ENCODE measurements around the gene CIC. TPM values are rescaled to one million over a fixed set of nuclear protein-coding genes. Genes with fewer than 3 reads are reported as not detected.
A peak's percentile ranks its signal among the peaks of the same experiment; 100 is the strongest.

CIC gene
- total and polyA plus RNA-seq, 2 of the 13 experiments (the other 11 are each of a cell fraction or from before 2014, with no cell fraction given): 5.9 to 8.0 TPM

DNA sequence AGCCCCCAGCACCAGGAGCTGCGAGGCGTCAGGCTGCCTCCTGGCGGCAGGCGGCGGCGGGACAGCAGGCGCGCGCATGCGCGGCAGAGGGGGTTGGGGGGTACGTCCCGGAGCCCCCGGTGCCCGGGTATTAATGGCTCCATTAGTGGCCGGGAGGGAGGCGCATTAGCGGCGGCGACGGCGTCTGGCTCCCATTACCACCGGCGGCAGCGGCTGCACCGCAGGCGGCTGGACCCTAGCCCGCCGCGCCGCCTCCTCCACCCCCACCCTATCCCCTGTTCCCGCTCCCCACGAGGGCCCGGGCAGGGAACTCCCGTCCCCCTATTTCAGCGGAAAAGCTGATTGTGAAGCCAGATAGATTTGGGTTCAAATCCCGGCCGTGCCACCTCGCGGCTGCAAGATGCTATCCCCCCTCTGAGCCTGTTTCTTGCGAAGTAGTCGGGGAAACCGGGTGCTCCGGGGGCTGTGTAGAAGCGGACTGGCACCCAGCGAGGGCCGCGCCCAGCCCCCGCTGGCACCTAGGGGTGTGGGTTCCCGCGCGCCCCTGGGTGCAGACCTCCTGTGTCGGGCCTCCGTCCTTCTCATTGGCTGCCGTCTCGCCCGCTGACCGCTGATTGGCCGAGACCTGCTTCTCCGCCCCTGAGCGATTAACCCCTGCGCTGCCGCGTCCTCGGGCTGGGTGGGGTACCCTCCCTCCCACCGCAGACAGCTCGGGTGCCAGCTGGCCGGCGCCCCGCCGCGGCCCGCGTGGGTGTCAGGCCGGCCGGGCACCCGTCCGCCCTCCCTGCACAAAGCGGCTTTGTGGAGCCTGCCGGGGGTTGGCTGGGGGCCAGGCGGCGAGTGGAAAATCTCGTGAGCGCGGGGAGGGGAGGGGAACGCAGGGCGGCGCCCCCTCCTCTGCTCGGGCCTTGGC lies 11.1 kb downstream of the CIC start (continued):
- TF ChIP-seq, protein P1, sequence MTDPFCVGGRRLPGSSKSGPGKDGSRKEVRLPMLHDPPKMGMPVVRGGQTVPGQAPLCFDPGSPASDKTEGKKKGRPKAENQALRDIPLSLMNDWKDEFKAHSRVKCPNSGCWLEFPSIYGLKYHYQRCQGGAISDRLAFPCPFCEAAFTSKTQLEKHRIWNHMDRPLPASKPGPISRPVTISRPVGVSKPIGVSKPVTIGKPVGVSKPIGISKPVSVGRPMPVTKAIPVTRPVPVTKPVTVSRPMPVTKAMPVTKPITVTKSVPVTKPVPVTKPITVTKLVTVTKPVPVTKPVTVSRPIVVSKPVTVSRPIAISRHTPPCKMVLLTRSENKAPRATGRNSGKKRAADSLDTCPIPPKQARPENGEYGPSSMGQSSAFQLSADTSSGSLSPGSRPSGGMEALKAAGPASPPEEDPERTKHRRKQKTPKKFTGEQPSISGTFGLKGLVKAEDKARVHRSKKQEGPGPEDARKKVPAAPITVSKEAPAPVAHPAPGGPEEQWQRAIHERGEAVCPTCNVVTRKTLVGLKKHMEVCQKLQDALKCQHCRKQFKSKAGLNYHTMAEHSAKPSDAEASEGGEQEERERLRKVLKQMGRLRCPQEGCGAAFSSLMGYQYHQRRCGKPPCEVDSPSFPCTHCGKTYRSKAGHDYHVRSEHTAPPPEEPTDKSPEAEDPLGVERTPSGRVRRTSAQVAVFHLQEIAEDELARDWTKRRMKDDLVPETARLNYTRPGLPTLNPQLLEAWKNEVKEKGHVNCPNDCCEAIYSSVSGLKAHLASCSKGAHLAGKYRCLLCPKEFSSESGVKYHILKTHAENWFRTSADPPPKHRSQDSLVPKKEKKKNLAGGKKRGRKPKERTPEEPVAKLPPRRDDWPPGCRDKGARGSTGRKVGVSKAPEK (CRISPR knock-in tag; IDR thresholded peaks at IDR 0.05; ENCODE audit: borderline replicate concordance): no peak
- TF ChIP-seq HMGA1 (CRISPR knock-in tag; conservative IDR thresholded peaks at IDR 0.05): no peak
- no peak for TF ChIP-seq NFIB (CRISPR knock-in tag; IDR thresholded peaks at IDR 0.05; ENCODE audit: borderline replicate concordance)
- TF ChIP-seq, protein P2, sequence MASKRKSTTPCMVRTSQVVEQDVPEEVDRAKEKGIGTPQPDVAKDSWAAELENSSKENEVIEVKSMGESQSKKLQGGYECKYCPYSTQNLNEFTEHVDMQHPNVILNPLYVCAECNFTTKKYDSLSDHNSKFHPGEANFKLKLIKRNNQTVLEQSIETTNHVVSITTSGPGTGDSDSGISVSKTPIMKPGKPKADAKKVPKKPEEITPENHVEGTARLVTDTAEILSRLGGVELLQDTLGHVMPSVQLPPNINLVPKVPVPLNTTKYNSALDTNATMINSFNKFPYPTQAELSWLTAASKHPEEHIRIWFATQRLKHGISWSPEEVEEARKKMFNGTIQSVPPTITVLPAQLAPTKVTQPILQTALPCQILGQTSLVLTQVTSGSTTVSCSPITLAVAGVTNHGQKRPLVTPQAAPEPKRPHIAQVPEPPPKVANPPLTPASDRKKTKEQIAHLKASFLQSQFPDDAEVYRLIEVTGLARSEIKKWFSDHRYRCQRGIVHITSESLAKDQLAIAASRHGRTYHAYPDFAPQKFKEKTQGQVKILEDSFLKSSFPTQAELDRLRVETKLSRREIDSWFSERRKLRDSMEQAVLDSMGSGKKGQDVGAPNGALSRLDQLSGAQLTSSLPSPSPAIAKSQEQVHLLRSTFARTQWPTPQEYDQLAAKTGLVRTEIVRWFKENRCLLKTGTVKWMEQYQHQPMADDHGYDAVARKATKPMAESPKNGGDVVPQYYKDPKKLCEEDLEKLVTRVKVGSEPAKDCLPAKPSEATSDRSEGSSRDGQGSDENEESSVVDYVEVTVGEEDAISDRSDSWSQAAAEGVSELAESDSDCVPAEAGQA (IDR thresholded peaks at IDR 0.05; ENCODE audit: low read depth): no peak
- TF ChIP-seq, protein P2 (CRISPR knock-in tag; IDR thresholded peaks at IDR 0.05; ENCODE audit: borderline replicate concordance): no peak
- no peak for TF ChIP-seq KMT2B (CRISPR knock-in tag; IDR thresholded peaks at IDR 0.05)
- no peak for TF ChIP-seq ERF (CRISPR knock-in tag; IDR thresholded peaks at IDR 0.05)
- 0 out of 2 replicates have a peak, but pooled peaks have one; percentile 34 for TF ChIP-seq ZNF446 (CRISPR knock-in tag; IDR thresholded peaks at IDR 0.05)
- no peak for TF ChIP-seq TEAD2 (CRISPR knock-in tag; IDR thresholded peaks at IDR 0.05)
- TF ChIP-seq, protein P3, sequence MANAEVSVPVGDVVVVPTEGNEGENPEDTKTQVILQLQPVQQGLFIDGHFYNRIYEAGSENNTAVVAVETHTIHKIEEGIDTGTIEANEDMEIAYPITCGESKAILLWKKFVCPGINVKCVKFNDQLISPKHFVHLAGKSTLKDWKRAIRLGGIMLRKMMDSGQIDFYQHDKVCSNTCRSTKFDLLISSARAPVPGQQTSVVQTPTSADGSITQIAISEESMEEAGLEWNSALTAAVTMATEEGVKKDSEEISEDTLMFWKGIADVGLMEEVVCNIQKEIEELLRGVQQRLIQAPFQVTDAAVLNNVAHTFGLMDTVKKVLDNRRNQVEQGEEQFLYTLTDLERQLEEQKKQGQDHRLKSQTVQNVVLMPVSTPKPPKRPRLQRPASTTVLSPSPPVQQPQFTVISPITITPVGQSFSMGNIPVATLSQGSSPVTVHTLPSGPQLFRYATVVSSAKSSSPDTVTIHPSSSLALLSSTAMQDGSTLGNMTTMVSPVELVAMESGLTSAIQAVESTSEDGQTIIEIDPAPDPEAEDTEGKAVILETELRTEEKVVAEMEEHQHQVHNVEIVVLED (CRISPR knock-in tag; IDR thresholded peaks at IDR 0.05; ENCODE audit: borderline replicate concordance): no peak
- no peak for TF ChIP-seq FOXO1 (CRISPR knock-in tag; IDR thresholded peaks at IDR 0.05)
- no peak for TF ChIP-seq ZNF101 (CRISPR knock-in tag; IDR thresholded peaks at IDR 0.05; ENCODE audit: borderline replicate concordance, low read depth)
- TF ChIP-seq ZNF432 (CRISPR knock-in tag; IDR thresholded peaks at IDR 0.05; ENCODE audit: borderline replicate concordance): no peak
- TF ChIP-seq ZBTB21 (CRISPR knock-in tag; IDR thresholded peaks at IDR 0.05): no peak
- no peak for TF ChIP-seq CC2D1A (CRISPR knock-in tag; IDR thresholded peaks at IDR 0.05)
